GM12874 (cell line): ENCODE data around the gene TRIM63.

Experiments used
- TF ChIP-seq, protein P1 (sequence below): IDR thresholded peaks from 2 replicates; pipeline ENCODE4 v1.5.1; 2011; ENCODE audit warnings: low read depth, mild to moderate bottlenecking, control low read depth, low read length, moderate library complexity; ENCODE audit not compliant: insufficient read depth

Gene TRIM63

GRCh38 chr1:26094076-26094669 lies 26.7 kb upstream of the TRIM63 start:
- TF ChIP-seq, protein P1, sequence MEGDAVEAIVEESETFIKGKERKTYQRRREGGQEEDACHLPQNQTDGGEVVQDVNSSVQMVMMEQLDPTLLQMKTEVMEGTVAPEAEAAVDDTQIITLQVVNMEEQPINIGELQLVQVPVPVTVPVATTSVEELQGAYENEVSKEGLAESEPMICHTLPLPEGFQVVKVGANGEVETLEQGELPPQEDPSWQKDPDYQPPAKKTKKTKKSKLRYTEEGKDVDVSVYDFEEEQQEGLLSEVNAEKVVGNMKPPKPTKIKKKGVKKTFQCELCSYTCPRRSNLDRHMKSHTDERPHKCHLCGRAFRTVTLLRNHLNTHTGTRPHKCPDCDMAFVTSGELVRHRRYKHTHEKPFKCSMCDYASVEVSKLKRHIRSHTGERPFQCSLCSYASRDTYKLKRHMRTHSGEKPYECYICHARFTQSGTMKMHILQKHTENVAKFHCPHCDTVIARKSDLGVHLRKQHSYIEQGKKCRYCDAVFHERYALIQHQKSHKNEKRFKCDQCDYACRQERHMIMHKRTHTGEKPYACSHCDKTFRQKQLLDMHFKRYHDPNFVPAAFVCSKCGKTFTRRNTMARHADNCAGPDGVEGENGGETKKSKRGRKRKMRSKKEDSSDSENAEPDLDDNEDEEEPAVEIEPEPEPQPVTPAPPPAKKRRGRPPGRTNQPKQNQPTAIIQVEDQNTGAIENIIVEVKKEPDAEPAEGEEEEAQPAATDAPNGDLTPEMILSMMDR, result no peak

GRCh38 chr1:26092422-26092821 lies 25.0 kb upstream of the TRIM63 start:
- TF ChIP-seq, protein P1, result no peak

GRCh38 chr1:26090893-26091292 lies 23.5 kb upstream of the TRIM63 start:
- TF ChIP-seq, protein P1, result no peak

DNA sequence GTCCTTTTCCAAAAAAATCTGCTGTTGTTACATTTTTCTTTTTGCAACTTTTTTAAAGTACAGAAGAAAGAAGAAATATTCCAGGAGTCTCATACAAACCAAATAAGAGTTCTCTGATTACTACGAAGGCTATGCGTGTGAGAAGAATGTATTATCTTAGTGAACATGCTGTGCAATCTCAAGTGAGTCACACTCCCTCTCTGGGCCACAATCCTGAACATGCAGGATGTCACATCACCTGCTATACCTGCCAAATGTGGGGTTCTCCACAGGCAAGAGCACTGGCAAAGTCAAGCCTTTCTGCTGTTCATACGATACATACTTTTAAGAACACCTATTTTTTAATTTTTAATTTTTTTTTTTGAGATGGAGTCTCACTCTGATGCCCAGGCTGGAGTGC lies 21.7 kb upstream of the TRIM63 start:
- TF ChIP-seq, protein P1, result no peak

DNA sequence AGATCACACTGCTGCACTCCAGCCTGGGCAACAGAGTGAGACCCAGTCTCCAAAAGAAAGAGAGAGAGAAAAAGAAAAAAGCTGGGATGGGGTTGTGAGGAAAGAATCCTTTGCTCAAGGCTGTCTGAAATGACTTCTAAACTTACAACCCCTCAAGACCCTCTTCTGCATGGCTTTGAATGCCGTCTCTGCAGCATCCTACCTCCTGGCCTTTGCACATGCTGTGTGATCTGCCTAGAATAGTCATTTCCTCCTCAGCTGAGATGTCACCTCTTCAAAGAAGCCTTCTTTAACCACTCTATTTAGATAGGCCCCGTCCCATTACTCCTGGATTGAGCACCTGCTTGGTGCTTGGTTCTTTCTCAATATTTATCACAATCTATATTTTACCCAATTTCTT lies 17.4 kb upstream of the TRIM63 start:
- TF ChIP-seq, protein P1, result no peak

DNA sequence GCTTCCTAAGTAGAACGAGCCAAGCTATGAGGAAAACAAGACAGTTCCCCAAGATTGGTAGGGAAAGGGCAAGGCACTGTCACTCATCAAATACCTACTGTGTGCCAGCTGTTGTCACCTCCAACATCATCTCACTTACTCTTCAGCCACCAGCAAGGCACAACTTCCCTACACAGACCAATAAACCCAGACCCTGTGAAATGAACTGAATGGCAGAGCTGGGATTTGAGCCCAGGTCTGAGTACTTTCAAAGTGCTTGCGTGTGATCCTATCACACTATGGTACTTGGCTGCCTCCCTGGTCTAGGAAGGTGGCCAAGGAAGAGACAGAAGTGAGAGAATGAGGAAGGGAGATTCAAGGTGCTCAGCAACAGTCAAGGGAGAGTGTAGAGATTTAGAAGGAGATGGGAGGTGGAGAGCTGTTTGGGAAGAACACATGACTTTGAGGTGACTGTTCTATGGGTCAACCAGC lies 16.7 kb upstream of the TRIM63 start:
- TF ChIP-seq, protein P1, result no peak

DNA sequence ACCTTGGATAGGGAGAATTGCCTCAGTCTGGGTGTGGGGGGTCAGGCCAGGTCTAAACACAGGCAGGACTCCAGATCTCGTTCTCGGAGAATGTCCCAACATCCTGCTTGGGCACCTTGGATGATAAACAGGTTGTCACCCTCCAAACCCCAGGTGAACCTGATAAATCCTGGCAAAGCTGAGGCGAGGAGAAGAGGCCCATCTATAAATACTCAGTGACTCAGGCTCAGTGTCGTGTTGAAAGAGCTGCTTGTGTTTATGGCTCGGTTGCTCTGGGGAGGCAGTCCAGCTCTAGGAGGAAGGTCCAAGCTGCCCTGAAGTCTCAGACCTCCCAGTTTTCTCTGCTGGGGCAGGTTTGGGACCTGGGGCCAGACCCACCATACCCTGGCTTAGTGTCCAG lies 15.8 kb upstream of the TRIM63 start:
- TF ChIP-seq, protein P1, result no peak
